Neutrophil (primary cell): ENCODE measurements around the gene C22orf39.

Source experiments
- H3K27ac ChIP-seq: fragments of 200-600 bp; sonication (generic); 2 replicates; pipeline ENCODE4 v1.5.1; 2016; ENCODE audit warnings: mild to moderate bottlenecking, moderate library complexity
- H3K27me3 ChIP-seq: fragments of 200-600 bp; sonication (generic); 2 replicates; pipeline ENCODE4 v1.6.0; 2016; ENCODE audit warnings: mild to moderate bottlenecking
- H3K36me3 ChIP-seq: fragments of 200-600 bp; sonication (generic); 2 replicates; pipeline ENCODE4 v1.5.1; 2017
- H3K4me1 ChIP-seq, 2 experiments: fragments of 200-600 bp in 1 of 2; sonication (generic) in 1 of 2; 1 replicate in 1 of 2; 2 replicates in 1 of 2; pipeline versions ENCODE4 v1.5.1 to v1.6.1; 2013 to 2016; ENCODE audit warnings: low read depth in 1 of 2, low read length in 1 of 2, mild to moderate bottlenecking in 1 of 2, moderate library complexity in 1 of 2; ENCODE audit not compliant: control insufficient read depth in 1 of 2, insufficient read depth in 1 of 2
- H3K4me3 ChIP-seq, 2 experiments: fragments of 200-600 bp in 1 of 2; sonication (generic) in 1 of 2; 1 replicate in 1 of 2; 2 replicates in 1 of 2; pipeline ENCODE4 v1.5.1; 2013 to 2016; ENCODE audit warnings: low read depth in 1 of 2, low read length in 1 of 2, mild to moderate bottlenecking in 1 of 2, moderate library complexity in 1 of 2
- H3K9me3 ChIP-seq: fragments of 200-600 bp; sonication (generic); 2 replicates; pipeline ENCODE4 v1.5.1; 2016
- TF ChIP-seq, protein P1 (sequence below): fragments of 200-600 bp; sonication (generic); IDR thresholded peaks from 2 replicates; pipeline ENCODE4 v1.5.1; 2016; ENCODE audit warnings: antibody characterized with exemption

C22orf39 gene

DNA sequence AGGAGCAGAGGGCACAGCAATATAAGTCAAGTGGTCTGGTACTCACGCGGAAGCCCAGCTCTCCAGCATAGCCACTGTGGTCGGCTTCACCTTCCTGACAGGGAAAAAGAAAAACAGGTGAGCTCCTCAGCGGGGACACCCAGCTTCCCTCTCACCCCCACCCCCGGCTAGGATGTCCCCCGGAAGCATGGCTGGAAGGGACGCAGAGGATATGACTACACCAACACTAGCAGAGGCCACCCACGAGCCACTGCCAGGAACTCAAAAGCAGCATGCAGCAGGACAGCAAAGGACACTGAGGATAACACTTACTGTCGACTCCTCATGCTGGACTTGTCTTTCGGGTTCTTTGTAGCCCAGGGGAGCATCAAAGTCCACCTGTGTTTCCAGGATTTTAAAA, 9.0 kb upstream of the C22orf39 start:
- TF ChIP-seq, protein P1, sequence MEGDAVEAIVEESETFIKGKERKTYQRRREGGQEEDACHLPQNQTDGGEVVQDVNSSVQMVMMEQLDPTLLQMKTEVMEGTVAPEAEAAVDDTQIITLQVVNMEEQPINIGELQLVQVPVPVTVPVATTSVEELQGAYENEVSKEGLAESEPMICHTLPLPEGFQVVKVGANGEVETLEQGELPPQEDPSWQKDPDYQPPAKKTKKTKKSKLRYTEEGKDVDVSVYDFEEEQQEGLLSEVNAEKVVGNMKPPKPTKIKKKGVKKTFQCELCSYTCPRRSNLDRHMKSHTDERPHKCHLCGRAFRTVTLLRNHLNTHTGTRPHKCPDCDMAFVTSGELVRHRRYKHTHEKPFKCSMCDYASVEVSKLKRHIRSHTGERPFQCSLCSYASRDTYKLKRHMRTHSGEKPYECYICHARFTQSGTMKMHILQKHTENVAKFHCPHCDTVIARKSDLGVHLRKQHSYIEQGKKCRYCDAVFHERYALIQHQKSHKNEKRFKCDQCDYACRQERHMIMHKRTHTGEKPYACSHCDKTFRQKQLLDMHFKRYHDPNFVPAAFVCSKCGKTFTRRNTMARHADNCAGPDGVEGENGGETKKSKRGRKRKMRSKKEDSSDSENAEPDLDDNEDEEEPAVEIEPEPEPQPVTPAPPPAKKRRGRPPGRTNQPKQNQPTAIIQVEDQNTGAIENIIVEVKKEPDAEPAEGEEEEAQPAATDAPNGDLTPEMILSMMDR: no peak
- H3K27ac ChIP-seq: no peak overlapping the region

DNA sequence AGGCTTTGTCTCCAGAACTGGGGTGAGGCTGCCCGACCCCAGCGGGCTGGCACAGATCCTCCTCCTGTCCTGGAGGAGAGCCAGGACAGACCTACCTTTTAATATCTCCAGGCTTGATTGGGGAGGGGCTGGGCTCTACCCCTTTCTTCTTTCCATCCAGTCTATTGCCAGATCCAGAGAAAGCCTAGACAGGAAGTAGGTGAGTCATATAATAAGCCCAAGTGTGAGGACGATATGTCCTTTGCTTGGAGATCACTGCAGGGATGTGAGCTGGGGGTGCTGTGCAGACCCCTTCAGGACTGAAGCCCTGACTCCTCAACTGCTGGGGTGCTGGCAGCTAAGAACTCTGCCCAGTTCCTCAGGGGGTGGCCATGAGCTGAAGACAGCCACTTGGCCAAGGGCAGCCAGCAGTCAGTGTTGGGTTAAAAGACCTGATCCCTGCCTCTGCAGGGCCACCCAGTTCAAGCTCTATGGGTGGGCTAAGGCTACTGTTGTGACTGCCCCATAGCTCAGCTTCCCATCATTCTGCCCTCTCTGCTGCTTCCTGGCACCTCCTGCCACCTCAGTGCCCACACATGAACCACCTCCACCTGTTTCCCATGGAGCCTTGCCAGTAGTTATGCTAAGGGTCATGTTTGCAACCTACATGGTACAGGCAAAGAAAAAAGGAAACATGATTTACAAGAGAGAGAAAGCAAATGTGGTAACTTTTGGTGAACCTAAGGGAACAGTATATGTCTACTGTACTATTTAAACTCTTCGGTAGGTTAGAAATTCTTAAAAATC, 8.3 kb upstream of the C22orf39 start:
- Histone ChIP-seq H3K4me3 (no peak overlapping the region), H3K27ac (no peak overlapping the region)

More for the DNA sequence above, 9.0 kb upstream of the C22orf39 start:
- H3K4me1 ChIP-seq: no peaks in the 10 kb centered on the region
- no peak overlapping the region for H3K4me3 ChIP-seq
- H3K36me3 ChIP-seq: peaks cover 99% of the 10 kb centered on the region
- no peaks in the 10 kb centered on the region for H3K9me3 ChIP-seq
- no peaks in the 10 kb centered on the region for H3K27me3 ChIP-seq

DNA sequence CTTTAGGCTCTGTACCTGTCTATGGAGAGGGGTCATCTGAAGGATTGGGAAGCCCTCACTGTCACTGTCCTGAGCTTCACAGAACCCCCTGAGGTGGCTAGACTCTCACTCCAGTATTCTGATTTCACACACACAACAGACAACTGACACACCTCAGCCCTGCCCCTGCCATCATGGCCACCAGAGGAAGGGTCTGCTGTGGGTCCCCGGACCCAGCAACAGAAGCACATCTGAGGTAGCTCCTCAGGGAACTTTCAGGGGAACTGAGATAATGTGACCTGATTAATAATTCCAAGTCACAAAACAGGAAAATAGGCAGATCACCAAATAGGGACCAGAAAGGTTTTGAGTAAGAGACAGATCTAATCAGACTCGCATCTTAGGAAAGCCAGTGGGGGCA, 7.5 kb upstream of the C22orf39 start:
- Histone ChIP-seq H3K4me1 (no peaks in the 10 kb centered on the region), H3K27me3 (no peaks in the 10 kb centered on the region), H3K27ac (no peak overlapping the region), H3K36me3 (peaks cover 97% of the 10 kb centered on the region), H3K9me3 (no peaks in the 10 kb centered on the region), H3K4me3 (no peak overlapping the region)
- TF ChIP-seq, protein P1: no peak

More for the DNA sequence above, 8.3 kb upstream of the C22orf39 start:
- H3K4me1 ChIP-seq: no peaks in the 10 kb centered on the region
- TF ChIP-seq, protein P1: no peak
- no peaks in the 10 kb centered on the region for H3K27me3 ChIP-seq
- H3K9me3 ChIP-seq: no peaks in the 10 kb centered on the region
- H3K36me3 ChIP-seq: peaks cover 97% of the 10 kb centered on the region

DNA sequence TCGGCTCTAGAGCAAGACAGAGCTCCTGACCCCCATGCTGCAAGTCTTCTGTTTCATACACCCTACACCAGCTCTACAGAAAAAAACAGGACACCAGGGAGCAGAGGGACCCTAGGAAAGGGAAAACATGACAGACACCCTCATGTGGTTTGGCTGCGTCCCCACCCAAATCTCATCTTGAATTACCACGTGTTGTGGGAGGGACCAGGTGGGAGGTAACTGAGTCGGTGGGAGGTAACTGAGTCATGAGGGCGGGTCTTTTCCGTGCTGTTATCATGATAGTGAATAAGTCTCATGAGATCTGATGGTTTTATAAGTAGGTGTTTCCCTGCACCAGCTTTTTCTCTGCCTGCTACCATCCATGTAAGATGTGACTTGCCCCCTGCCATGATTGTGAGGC, 6.6 kb upstream of the C22orf39 start:
- Histone ChIP-seq H3K9me3 (no peaks in the 10 kb centered on the region), H3K27ac (no peak overlapping the region), H3K36me3 (peaks cover 98% of the 10 kb centered on the region), H3K27me3 (no peaks in the 10 kb centered on the region), H3K4me3 (no peak overlapping the region), H3K4me1 (no peaks in the 10 kb centered on the region)
- TF ChIP-seq, protein P1: no peak

DNA sequence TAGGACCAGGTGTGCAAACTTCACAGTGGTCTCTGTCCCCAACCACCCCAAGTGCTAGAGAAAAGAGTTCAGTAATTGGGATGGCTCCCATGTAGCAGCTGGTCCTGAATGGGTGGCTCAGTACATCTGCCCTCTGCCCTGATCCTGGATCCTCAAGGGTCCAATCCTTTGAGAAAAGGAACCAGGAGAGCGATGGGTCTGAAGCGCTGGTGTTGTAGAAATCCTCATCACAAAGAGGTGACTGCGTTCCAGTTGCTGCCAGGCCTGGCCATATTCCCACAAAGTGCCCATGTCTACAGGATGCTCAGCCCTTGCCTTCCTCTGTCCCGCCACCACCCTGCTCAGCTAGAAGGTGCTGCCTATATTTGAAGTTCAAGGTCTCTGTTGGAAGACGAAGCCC, 6.2 kb upstream of the C22orf39 start:
- no peak overlapping the region for H3K27ac ChIP-seq
- H3K9me3 ChIP-seq: no peaks in the 10 kb centered on the region
- peaks cover 95% of the 10 kb centered on the region for H3K36me3 ChIP-seq
- H3K4me1 ChIP-seq: no peaks in the 10 kb centered on the region
- H3K27me3 ChIP-seq: no peaks in the 10 kb centered on the region
- H3K4me3 ChIP-seq: no peak overlapping the region
- TF ChIP-seq, protein P1: no peak
